Brain microvascular endothelial cell (primary cell): ENCODE data around the gene KPNA2.
"Not testable (repeated sequence)": the region's sequence is repeated elsewhere in the genome, so short reads cannot be mapped to it uniquely, and the experiment has no call there.

ENCODE experiments used
- DNase-seq: peaks from one replicate; pipeline ENCODE4 v3.0.0-alpha.2; 2020
- H3K27ac ChIP-seq: fragments of 250-450 bp; sonication (Bioruptor Pico); 2 replicates; pipeline ENCODE4 v1.5.1; 2020; ENCODE audit warnings: mild to moderate bottlenecking, moderate library complexity
- H3K27me3 ChIP-seq: fragments of 250-450 bp; sonication (Bioruptor Pico); replicated peaks from 2 replicates; pipeline ENCODE4 v1.5.1; 2020; ENCODE audit warnings: mild to moderate bottlenecking
- H3K36me3 ChIP-seq: fragments of 250-450 bp; sonication (Bioruptor Pico); replicated peaks from 2 replicates; pipeline ENCODE4 v1.5.1; 2020; ENCODE audit warnings: mild to moderate bottlenecking
- H3K4me3 ChIP-seq: 2 replicates; pipeline ENCODE4 v1.5.1; 2011; ENCODE audit warnings: low read depth, mild to moderate bottlenecking, control low read depth, low read length, moderate library complexity
- CTCF ChIP-seq: IDR thresholded peaks from 2 replicates; pipeline ENCODE4 v1.5.1; 2011; ENCODE audit warnings: low read depth, mild to moderate bottlenecking, moderate library complexity, low read length, control low read depth, inconsistent platforms; ENCODE audit errors: missing control alignments
- in situ Hi-C: cut with HindIII; loops from 2 replicates; pipeline ENCODE4 v1.10.0; 2017; ENCODE audit warnings: low sequenced_read_pairs, low pct_ligation_motif_present

Gene KPNA2

GRCh38 chr17:68019336-68019674, 16.2 kb upstream of the KPNA2 start:
- Histone ChIP-seq H3K27me3 (no peaks in the 10 kb centered on the region), H3K4me3 (no peak overlapping the region), H3K36me3 (no peaks in the 10 kb centered on the region), H3K27ac (no peak overlapping the region)
- in situ Hi-C loops: no loop called here
- no peak for DNase-seq
- TF ChIP-seq CTCF: no peak

- TF ChIP-seq CTCF: peak; percentile 42
- Histone ChIP-seq H3K4me3 (peak overlapping the region; percentile 69), H3K27me3 (no peaks in the 10 kb centered on the region), H3K36me3 (no peaks in the 10 kb centered on the region), H3K27ac (no peak overlapping the region)
- peak; percentile 94 for DNase-seq
- in situ Hi-C loops: no loop called here
Measured at GRCh38 chr17:68019675-68020408, 15.7 kb upstream of the KPNA2 start.

GRCh38 chr17:68020409-68020756, 15.2 kb upstream of the KPNA2 start:
- DNase-seq: no peak
- H3K4me3 ChIP-seq: peak overlapping the region; percentile 69
- no peaks in the 10 kb centered on the region for H3K36me3 ChIP-seq
- TF ChIP-seq CTCF: no peak
- in situ Hi-C loops: no loop called here
- no peaks in the 10 kb centered on the region for H3K27me3 ChIP-seq
- no peak overlapping the region for H3K27ac ChIP-seq

- peak overlapping the region; percentile 69 for H3K4me3 ChIP-seq
- H3K27ac ChIP-seq, H3K27me3 ChIP-seq, in situ Hi-C loops, DNase-seq, H3K36me3 ChIP-seq: not testable (repeated sequence)
Measured at GRCh38 chr17:68020791-68021190, 14.7 kb upstream of the KPNA2 start.

GRCh38 chr17:68021963-68022362, 13.6 kb upstream of the KPNA2 start:
- no peak overlapping the region for H3K4me3 ChIP-seq
- no peaks in the 10 kb centered on the region for H3K27me3 ChIP-seq
- TF ChIP-seq CTCF: no peak
- H3K27ac ChIP-seq: no peak overlapping the region
- DNase-seq: no peak
- no peaks in the 10 kb centered on the region for H3K36me3 ChIP-seq
- in situ Hi-C loops: no loop called here

GRCh38 chr17:68022547-68022946, 13.0 kb upstream of the KPNA2 start:
- H3K36me3 ChIP-seq, H3K4me3 ChIP-seq, DNase-seq, H3K27ac ChIP-seq, H3K27me3 ChIP-seq, in situ Hi-C loops: not testable (repeated sequence)

- no peak for TF ChIP-seq CTCF
- in situ Hi-C loops: no loop called here
- Histone ChIP-seq H3K27ac (no peak overlapping the region), H3K4me3 (no peak overlapping the region), H3K36me3 (no peaks in the 10 kb centered on the region), H3K27me3 (no peaks in the 10 kb centered on the region)
- DNase-seq: no peak
Measured at GRCh38 chr17:68029512-68030215, 5.9 kb upstream of the KPNA2 start.
